Measurements from ENCODE around the gene CFAP74. TPM values are rescaled to one million over a fixed set of nuclear protein-coding genes. Genes with fewer than 3 reads are reported as not detected.

The CFAP74 gene
- polyA plus RNA-seq, 1 donor (not counting 4 experiments of a cell fraction or from before 2014, with no cell fraction given) = not detected

DNA sequence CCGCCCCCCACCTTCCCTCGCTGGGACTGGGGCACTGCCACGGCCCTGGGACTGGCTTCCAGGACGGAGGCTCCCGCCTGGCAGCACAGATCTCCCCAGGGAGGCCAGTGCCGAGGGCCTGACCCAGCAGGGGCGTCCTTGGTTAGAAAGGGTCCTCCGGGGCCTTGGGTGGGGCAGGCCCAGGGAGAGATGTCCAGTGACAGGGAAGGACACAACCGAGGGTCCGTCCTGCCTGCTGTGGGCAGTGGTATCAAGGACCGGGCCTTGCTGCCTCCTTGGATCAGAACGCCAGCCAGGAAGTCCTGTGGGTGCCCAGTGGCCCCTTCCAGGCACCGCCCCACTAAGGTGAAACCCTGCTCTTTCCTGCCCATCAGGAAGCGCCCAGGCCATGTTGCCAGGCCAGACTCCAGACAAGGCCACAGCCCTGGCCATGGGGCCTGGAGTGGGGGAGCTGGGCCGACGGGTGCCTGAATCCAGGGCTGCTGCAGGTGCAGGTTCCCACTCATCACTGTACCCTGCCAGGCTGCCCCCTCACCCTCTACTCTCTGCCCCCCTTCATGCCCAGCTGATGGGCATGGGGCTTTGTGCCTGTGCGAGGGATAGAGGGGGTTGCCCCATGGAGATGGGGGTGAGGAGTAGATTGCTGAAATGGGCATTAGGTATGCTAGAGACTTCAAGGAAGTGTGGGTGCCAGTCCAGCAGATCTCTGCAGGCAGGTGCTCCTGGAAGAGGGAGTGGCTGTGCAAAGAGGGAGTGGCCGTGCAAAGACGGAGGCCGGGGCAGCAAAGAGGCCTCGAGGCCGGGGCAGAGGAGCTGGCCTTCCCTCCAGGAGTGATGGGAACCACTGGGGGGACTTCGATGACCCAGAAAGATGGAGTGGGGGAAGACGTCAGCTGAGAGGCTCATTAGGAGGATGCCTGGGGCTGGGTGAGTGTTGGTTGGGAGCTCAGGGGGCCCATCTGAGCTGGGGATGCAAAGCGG, 44.5 kb upstream of the CFAP74 start:
- Histone ChIP-seq H3K9me3 (ENCODE audit: control insufficient read depth, low read depth, low read length) (no peaks in the 10 kb centered on the region), H3K4me2 (ENCODE audit: control insufficient read depth, extremely low read depth, insufficient read depth, low read depth, low read length) (no peak overlapping the region), H3K79me2 (ENCODE audit: control insufficient read depth, insufficient read depth, low read length) (peaks cover 15% of the 10 kb centered on the region), H4K20me1 (ENCODE audit: control insufficient read depth, extremely low read depth, insufficient read depth, low read length) (peaks cover 9% of the 10 kb centered on the region), H3K27ac (ENCODE audit: control insufficient read depth, insufficient read depth, low read length) (no peak overlapping the region), H3K9me1 (ENCODE audit: control insufficient read depth, extremely low read depth, insufficient read depth, low read length) (peaks cover 5% of the 10 kb centered on the region), H2AFZ (ENCODE audit: control insufficient read depth, low read length) (no peak overlapping the region), H3K4me3 (ENCODE audit: control insufficient read depth in 2 of 3, extremely low read depth in 1 of 3, insufficient read depth in 2 of 3, low read depth in 1 of 3, low read length in 3 of 3) (no peak overlapping the region), H3K36me3 (ENCODE audit: control insufficient read depth in 2 of 2, extremely low read depth in 1 of 2, insufficient read depth in 2 of 2, low read length in 2 of 2) (no peaks in the 10 kb centered on the region), H3K27me3 (ENCODE audit: control insufficient read depth, extremely low read depth, insufficient read depth, low read length) (no peaks in the 10 kb centered on the region), H3K4me1 (ENCODE audit: control insufficient read depth, extremely low read depth, insufficient read depth, low read length) (peaks cover 19% of the 10 kb centered on the region), H3K9ac (ENCODE audit: control insufficient read depth, extremely low read depth, insufficient read depth, low read length) (no peak overlapping the region)
- DNase-seq (ENCODE audit: low read depth, low spot score) = no peak
- dilution Hi-C loops (cut with MboI; ENCODE audit: extremely low pct_ligation_motif_present, low sequenced_read_pairs) = no loop called here
- FAIRE-seq = no peak
- TF ChIP-seq, protein P1, sequence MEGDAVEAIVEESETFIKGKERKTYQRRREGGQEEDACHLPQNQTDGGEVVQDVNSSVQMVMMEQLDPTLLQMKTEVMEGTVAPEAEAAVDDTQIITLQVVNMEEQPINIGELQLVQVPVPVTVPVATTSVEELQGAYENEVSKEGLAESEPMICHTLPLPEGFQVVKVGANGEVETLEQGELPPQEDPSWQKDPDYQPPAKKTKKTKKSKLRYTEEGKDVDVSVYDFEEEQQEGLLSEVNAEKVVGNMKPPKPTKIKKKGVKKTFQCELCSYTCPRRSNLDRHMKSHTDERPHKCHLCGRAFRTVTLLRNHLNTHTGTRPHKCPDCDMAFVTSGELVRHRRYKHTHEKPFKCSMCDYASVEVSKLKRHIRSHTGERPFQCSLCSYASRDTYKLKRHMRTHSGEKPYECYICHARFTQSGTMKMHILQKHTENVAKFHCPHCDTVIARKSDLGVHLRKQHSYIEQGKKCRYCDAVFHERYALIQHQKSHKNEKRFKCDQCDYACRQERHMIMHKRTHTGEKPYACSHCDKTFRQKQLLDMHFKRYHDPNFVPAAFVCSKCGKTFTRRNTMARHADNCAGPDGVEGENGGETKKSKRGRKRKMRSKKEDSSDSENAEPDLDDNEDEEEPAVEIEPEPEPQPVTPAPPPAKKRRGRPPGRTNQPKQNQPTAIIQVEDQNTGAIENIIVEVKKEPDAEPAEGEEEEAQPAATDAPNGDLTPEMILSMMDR (optimal IDR thresholded peaks at IDR 0.05 in 1 of 3, IDR thresholded peaks at IDR 0.05 in 1 of 3, conservative IDR thresholded peaks at IDR 0.05 in 1 of 3; ENCODE audit: extremely low read depth in 1 of 3, insufficient read depth in 2 of 3, low read length in 3 of 3) = no peak
- TF ChIP-seq EZH2 (IDR thresholded peaks at IDR 0.05; ENCODE audit: low read length) = no peak

DNA sequence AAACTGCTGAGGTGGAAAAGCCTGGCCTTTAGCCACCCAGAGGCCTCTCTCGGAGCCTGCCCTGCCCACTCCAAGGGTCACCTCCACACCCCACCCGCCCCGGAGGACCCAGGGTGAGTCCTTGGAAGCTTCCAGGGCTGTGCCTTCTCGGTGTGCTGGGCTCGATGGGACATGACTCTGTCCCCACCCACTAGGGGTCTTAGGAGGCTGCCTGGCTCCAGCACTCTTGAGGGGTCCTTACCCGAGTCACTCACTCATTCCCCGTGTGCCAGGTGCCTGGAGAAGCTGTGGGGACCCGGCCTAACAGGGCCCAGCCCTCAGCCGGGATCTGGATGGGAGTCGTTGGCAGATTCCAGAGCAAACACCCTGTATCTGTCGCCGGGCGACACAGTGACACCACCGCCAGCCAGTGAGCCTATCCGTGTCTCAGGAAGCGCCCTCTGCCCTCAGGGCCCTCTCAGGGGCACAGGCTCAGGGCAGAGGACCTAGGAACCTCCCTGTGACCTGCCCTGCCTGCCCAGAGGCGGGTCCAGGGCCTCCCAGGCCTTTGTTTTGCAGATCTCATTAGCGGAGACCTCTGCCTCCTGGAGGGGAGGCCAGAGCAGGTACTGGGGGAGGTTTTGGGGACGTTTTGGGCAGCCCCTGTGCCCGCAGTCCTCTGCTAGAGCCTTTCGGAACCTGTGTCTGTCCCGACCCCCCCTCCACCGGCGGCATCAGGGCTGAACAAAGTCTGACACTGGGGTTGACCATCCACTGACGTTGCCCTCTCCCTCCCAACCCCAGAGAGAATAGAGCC, 43.6 kb upstream of the CFAP74 start:
- no peak for FAIRE-seq

More for the DNA sequence above, 43.6 kb upstream of the CFAP74 start:
- Histone ChIP-seq H3K9me1 (ENCODE audit: control insufficient read depth, extremely low read depth, insufficient read depth, low read length) (no peaks in the 10 kb centered on the region), H3K9ac (ENCODE audit: control insufficient read depth, extremely low read depth, insufficient read depth, low read length) (no peak overlapping the region), H3K79me2 (ENCODE audit: control insufficient read depth, insufficient read depth, low read length) (peaks cover 8% of the 10 kb centered on the region), H4K20me1 (ENCODE audit: control insufficient read depth, extremely low read depth, insufficient read depth, low read length) (peaks cover 5% of the 10 kb centered on the region), H3K27ac (ENCODE audit: control insufficient read depth, insufficient read depth, low read length) (no peak overlapping the region), H3K27me3 (ENCODE audit: control insufficient read depth, extremely low read depth, insufficient read depth, low read length) (no peaks in the 10 kb centered on the region), H3K4me1 (ENCODE audit: control insufficient read depth, extremely low read depth, insufficient read depth, low read length) (peaks cover 14% of the 10 kb centered on the region), H3K4me3 (ENCODE audit: control insufficient read depth in 2 of 3, extremely low read depth in 1 of 3, insufficient read depth in 2 of 3, low read depth in 1 of 3, low read length in 3 of 3) (no peak overlapping the region), H3K4me2 (ENCODE audit: control insufficient read depth, extremely low read depth, insufficient read depth, low read depth, low read length) (no peak overlapping the region), H3K9me3 (ENCODE audit: control insufficient read depth, low read depth, low read length) (no peaks in the 10 kb centered on the region), H2AFZ (ENCODE audit: control insufficient read depth, low read length) (no peak overlapping the region), H3K36me3 (ENCODE audit: control insufficient read depth in 2 of 2, extremely low read depth in 1 of 2, insufficient read depth in 2 of 2, low read length in 2 of 2) (no peaks in the 10 kb centered on the region)
- no peak for DNase-seq (ENCODE audit: low read depth, low spot score)
- dilution Hi-C loops (cut with MboI; ENCODE audit: extremely low pct_ligation_motif_present, low sequenced_read_pairs) = no loop called here
- TF ChIP-seq EZH2 (IDR thresholded peaks at IDR 0.05; ENCODE audit: low read length) = no peak
- TF ChIP-seq, protein P1 (optimal IDR thresholded peaks at IDR 0.05 in 1 of 3, IDR thresholded peaks at IDR 0.05 in 1 of 3, conservative IDR thresholded peaks at IDR 0.05 in 1 of 3; ENCODE audit: extremely low read depth in 1 of 3, insufficient read depth in 2 of 3, low read length in 3 of 3) = no peak
